CD4-positive, alpha-beta T cell treated with Interleukin-6 for 4 hours (primary cell): ENCODE measurements around the gene CIAO2B.
"Not testable (repeated sequence)": the region's sequence is repeated elsewhere in the genome, so short reads cannot be mapped to it uniquely, and the experiment has no call there.

ENCODE experiments used
- DNase-seq: peaks from one replicate; pipeline ENCODE4 v3.0.0-alpha.2; 2020; ENCODE audit warnings: mixed read lengths

Gene CIAO2B

DNA sequence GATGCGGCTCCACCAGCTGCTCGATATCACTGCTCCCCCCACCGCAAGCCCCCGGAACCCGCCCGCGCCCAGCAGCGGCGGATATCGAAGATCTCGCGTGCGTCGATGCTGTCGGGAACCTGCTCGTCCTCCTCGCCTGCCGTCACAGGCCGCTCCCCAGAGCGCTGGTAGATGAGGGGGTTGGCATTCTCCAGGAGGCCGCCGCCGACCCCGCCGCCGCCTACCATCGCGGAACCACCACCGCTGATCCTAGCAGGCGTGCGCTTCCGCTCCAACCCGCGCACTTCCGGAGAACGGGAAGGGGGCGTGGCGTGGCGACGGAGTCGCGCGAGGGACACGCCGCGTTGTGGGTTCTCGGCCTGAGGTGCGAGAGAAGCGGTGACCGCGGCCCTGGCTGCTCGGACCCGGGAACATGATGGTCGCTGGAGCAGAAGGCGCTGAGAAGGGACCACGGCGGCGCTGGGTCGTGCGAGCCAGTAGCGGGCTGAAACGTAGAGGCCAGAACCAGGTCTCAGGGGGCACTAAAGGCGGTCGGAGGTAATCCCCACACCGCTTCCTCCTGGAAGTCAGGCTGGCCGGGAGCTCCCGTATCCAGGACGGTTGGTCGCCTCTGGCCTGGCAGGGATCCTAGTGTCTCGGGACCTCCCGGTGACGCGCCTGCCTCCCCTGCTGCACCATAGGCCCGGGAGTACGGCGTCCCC is at the start of gene CIAO2B:
Gene CIAO2B, minus strand, starts transcription at position 265 of the 701 bp plus-strand sequence. Its CDS starts 38 bp downstream, at position 227.
- DNase-seq: peak; percentile 89

DNA sequence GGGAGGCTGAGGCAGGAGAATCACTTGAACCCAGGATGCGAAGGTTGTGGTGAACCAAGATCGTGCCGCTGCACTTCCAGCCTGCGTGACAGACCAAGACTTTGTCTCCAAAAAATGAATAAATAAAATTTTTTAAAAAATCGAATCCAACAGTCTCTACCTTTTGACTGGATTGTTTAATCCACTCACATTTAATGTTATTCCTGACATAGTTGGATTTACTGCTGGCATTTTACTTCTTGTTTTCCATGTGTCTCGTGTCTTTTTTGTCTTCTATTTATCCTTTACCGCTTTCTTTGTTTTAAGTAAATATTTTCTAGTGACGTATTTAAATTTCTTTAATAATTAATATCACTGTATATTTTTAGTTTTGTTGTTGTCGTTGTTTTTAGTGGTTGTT is 48.8 kb upstream of the CIAO2B start:
- DNase-seq: no peak

DNA sequence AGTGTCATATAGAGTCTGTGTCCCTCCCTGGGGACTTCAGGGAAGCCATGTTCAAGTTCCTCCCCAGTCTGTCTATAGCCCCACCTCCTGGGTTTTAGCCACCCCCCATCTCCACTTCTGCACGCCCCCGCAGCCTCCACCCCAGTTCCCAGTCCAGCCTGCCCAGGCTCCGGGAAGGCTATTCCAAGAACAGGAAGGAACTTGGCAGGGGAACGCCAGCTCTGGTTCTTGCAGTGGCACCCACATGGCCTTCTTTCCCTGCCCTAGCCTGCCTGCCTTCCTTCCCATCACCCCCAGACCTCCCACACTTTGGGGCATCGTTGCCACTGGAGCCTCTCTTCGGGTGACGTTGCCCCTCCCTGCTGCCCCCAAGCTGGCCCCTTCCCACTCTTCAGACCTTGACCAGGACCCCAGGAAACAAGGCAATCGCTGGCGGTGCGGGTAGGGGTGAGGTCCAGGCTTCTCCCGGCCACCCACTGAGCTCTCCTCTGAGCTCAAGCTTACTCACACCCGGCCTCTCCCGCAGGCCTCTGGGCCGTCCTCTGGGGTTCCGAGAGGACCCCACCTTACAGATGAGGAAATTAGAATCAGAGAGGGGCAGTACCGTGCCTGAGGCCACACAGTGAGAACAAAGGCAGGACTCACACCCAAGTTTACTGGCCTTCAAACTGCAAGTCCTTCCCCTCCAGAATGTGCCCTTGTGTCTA is 45.0 kb upstream of the CIAO2B start:
- DNase-seq: no peak

DNA sequence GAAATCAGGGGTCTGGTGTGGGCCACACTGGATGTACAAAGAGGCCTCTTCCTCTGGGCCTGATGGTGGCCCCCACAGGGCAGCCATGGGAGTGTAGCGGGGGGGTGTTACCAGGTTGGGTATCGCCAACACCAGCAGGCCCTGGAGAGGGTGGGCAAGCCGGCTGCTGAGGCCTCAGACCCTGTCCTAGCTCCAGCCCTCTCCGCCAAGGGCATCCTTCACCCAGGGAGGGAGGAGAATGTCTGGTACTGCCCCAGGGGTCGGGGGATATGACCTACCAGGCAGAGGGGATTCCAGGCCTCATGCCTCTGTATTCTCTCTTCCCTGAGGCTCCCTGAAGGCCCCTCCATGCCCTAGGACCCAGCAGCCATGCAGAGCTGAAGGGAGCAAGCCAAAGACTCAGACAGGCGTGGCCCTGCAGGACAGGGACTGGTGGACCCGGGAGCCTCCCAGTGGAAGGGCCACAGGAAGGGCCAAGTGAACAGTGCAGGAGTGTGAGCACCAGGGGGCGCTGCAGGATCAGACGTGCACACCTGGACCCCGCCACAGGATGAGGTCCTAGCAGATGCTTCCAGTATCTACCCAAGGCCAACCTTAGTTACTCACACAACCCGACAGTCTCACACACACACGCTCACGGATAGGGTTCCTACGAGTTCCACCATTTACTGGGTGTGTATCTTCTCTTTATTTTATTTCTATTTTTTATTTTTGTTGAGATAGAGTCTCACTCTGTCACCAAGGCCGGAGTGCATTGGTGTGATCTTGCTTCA is 43.3 kb upstream of the CIAO2B start:
- DNase-seq: peak; percentile 93

DNA sequence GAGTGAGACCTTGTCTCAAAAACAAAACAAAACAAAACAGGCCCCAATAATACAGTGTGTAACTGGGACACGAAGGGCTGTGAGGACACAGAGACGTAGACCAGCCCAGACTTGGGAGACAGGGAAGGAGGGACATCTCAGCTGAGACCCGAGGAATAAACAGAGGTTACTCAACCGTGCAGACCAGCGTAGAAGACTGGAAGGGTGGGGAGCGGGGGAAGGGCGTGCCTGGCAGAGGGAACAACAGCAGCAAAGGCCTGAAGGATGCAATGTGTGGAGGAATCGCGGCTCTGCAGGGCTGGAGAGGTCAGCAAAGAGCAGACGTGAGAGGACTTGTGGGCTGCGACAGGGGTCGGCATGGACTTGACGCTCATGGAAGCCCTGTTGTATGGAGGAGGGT is 42.5 kb upstream of the CIAO2B start:
- DNase-seq: no peak

GRCh38 chr16:66975302-66975893 is 41.2 kb upstream of the CIAO2B start:
- no peak for DNase-seq

- peak; percentile 46 for DNase-seq
These were observed 40.7 kb upstream of the CIAO2B start for GRCh38 chr16:66974932-66975246.

- not testable (repeated sequence) for DNase-seq
These were observed 40.1 kb upstream of the CIAO2B start for GRCh38 chr16:66974156-66974931.

DNA sequence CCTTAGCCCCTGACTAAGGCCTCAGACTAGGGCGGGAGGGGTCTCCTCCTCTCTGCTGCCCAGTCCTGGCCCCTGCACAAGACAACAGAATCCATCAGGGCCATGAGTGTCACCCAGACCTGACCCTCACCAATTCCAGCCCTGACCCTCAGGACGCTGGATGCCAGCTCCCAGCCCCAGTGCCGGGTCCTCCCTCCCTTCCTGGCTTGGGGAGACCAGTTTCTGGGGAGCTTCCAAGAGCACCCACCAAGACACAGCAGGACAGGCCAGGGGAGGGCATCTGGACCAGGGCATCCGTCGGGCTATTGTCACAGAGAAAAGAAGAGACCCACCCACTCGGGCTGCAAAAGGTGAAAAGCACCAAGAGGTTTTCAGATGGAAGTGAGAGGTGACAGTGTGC is 39.5 kb upstream of the CIAO2B start:
- no peak for DNase-seq

DNA sequence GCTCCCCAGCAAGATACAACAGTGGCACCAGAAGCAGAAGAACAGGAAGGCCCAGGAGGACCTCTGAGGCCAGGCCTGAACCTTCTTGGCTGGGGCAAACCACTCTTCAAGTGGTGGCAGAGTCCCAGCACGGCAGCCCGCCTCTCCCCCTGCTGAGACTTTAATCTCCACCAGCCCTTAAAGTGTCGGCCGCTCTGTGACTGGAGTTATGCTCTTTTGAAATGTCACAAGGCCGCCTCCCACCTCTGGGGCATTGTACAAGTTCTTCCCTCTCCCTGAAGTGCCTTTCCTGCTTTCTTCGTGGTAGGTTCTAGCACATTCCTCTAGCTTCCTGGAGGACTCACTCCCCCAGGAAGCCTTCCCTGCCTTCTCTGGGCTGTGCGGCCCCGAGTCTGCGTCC is 38.8 kb upstream of the CIAO2B start:
- no peak for DNase-seq

- no peak for DNase-seq
These were observed 36.8 kb upstream of the CIAO2B start for GRCh38 chr16:66970775-66971720.

DNA sequence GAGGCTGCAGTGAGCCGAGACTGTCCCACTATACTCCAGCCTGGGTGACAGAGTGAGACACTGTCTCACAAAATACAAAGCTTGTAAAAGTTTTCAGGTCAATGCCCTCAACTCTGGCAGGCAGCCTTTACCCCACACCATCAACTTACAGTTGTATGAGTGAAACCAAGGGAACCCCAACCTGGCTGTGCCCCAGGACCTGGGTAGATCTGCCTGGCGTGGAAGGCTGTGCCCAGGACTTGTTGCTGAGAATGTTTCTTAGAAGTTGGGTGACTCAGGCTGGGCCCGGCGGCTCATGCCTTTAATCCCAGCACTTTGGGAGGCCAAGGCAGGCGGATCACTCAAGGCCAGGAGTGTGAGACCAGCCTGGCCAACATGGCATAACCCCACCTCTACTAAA is 34.6 kb upstream of the CIAO2B start:
- DNase-seq: no peak

- no peak for DNase-seq
These were observed 29.8 kb upstream of the CIAO2B start for GRCh38 chr16:66964049-66964448.

GRCh38 chr16:66961914-66962313 is 27.7 kb upstream of the CIAO2B start:
- no peak for DNase-seq

DNA sequence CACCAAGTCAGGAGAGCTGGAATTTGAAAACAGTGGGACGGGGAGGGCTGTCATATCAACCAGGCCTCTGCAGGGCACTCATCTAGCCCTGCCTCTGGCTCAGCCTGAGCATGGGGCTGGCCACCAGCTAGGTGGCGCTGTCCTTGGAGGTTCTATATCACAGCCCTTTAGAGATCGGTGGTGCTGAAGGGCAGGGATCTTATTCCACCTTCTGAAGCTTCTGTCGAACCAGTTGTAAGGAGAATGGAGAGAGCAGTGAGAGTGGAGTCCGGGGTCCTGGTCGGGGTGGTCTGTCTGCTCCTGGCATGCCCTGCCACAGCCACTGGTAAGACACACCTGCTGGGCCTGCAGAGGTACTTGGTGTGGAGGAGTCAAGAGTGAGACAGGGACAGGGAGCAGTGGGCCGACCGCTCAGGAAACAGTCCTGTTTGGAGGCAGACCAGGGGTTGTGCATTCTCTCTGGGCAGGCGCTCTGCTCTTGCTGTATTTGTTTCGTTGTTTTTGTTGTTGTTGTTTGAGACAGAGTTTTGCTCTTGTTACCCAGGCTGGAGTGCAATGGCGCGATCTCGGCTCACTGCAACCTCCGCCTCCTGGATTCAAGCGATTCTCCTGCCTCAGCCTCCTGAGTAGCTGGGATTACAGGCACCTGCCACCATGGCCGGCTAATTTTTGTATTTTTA is 27.0 kb upstream of the CIAO2B start, which contains the start of gene CES3:
Gene CES3, plus strand, starts transcription at position 202 of the 680 bp plus-strand sequence. Its CDS starts 42 bp downstream, at position 244.
- DNase-seq: peak; percentile 57

DNA sequence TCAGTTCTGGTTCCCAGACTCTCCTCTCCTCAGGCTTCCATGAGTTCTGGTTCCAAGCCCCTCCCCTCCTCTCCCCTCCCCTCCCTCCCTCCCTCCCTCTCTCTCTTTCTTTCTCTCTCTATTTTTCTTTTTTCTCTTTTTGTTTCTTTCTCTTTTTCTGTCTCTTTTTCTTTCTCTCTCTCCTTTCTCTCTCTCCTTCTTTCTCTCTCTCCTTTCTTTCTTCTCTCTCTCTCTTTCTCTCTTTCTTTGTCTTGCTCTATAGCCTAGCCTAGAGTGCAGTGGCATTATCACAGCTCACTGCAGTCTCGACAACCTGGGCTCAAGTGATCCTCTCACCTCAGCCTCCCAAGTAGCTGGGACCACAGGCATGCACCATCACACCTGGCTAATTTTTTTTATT is 26.1 kb upstream of the CIAO2B start:
- no peak for DNase-seq

- DNase-seq: no peak
These were observed 25.5 kb upstream of the CIAO2B start for GRCh38 chr16:66959704-66960161.

DNA sequence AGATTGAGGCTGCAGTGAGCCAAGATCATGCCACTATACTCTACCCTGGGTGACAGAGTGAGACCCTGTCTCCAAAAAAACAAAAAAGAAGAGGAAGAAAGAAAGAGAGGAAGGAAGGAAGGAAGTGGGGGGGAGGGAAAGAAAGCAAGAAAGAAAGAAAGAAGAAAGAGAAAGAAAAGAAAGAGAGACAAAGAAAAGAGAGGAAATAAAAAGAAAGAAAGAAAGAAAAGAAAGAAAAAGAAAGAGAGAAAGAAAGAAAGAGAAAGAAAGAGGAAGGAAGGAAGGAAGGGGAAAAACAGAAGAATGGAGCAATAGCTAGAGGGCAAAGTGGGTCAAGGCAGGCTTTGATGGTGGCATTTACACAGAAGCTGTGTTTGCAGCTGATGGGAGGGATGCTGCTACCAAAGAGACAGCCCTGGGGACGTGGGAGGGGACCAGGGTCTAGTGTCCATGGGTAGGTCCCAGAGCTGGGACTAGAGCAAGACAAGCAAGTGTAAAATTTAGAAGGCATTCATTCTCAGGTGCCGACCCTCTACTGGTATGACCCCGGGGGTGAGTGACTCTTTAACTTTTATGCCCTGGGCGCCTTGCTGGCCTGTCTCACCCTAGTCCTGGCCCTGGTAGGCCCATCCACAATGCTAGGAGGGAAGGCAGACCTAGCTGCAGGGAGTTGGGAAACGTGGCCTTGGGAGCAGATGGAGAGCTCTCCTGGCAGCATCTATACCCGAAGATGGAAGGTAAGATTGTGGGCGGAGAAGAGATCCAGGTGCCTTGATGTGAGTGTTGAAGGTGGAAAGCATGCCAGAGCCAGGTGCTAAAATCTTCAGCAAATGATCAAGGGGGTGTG is 24.9 kb upstream of the CIAO2B start:
- DNase-seq: no peak

GRCh38 chr16:66956154-66956457 is 21.9 kb upstream of the CIAO2B start:
- DNase-seq: not testable (repeated sequence)
